Measurements from ENCODE around the gene KRT39.

DNA sequence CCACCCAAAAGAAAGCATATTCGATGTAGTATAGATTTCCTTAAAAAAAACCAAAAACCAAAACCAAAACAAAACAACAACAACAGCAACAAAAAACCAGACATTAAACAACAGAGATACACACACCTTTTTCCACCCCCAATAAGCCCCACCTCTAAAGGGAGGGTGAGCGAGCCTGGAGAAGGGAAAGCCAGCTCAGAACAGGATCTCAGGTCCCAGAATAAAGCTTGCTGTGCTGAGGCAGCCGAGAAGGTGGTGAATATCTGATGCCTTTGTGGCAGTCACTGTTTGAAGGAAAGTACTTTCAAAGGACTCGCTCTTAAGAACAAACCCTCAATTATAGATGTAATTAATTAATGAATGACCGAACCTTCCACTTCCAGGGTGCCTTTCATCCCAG, 29.8 kb downstream of the KRT39 start:
- TF ChIP-seq RAD21 (IDR thresholded peaks at IDR 0.05 in 1 of 2, conservative IDR thresholded peaks at IDR 0.05 in 1 of 2; ENCODE audit: low read depth in 2 of 2, low read length in 2 of 2) (no peak), POLR2A (IDR thresholded peaks at IDR 0.05; ENCODE audit: control extremely low read depth in 1 of 2, low read depth in 2 of 2, low read length in 2 of 2) (no peak), HDAC6 (IDR thresholded peaks at IDR 0.05; ENCODE audit: low read depth, low read length) (no peak), ASH2L (IDR thresholded peaks at IDR 0.05; ENCODE audit: low read length) (no peak), HDAC2 (IDR thresholded peaks at IDR 0.05; ENCODE audit: borderline replicate concordance in 1 of 2, low read depth in 2 of 2, low read length in 2 of 2) (no peak)
- TF ChIP-seq, protein P1, sequence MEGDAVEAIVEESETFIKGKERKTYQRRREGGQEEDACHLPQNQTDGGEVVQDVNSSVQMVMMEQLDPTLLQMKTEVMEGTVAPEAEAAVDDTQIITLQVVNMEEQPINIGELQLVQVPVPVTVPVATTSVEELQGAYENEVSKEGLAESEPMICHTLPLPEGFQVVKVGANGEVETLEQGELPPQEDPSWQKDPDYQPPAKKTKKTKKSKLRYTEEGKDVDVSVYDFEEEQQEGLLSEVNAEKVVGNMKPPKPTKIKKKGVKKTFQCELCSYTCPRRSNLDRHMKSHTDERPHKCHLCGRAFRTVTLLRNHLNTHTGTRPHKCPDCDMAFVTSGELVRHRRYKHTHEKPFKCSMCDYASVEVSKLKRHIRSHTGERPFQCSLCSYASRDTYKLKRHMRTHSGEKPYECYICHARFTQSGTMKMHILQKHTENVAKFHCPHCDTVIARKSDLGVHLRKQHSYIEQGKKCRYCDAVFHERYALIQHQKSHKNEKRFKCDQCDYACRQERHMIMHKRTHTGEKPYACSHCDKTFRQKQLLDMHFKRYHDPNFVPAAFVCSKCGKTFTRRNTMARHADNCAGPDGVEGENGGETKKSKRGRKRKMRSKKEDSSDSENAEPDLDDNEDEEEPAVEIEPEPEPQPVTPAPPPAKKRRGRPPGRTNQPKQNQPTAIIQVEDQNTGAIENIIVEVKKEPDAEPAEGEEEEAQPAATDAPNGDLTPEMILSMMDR (IDR thresholded peaks at IDR 0.05; ENCODE audit: control extremely low read depth in 1 of 3, insufficient read depth in 1 of 3, low read depth in 1 of 3, low read length in 3 of 3) = no peak
